Esophagus muscularis mucosa (tissue), 3 donors: ENCODE measurements around the gene LIPA.

ENCODE experiments used
- EP300 ChIP-seq: sonication (generic); formaldehyde crosslinking; IDR thresholded peaks from one replicate; pipeline ENCODE4 v1.6.1; 2017; ENCODE audit warnings: antibody characterized with exemption
- TF ChIP-seq, protein P1 (sequence below), 3 experiments: fragments of 200-600 bp in 2 of 3; fragments of 450-650 bp in 1 of 3; sonication (generic) in 2 of 3; IDR thresholded peaks; one replicate each; pipeline ENCODE4 v1.5.1; 2017 to 2019; ENCODE audit warnings: antibody characterized with exemption in 3 of 3, mild to moderate bottlenecking in 2 of 3, moderate library complexity in 1 of 3

- no peak for TF ChIP-seq EP300
- TF ChIP-seq, protein P1, sequence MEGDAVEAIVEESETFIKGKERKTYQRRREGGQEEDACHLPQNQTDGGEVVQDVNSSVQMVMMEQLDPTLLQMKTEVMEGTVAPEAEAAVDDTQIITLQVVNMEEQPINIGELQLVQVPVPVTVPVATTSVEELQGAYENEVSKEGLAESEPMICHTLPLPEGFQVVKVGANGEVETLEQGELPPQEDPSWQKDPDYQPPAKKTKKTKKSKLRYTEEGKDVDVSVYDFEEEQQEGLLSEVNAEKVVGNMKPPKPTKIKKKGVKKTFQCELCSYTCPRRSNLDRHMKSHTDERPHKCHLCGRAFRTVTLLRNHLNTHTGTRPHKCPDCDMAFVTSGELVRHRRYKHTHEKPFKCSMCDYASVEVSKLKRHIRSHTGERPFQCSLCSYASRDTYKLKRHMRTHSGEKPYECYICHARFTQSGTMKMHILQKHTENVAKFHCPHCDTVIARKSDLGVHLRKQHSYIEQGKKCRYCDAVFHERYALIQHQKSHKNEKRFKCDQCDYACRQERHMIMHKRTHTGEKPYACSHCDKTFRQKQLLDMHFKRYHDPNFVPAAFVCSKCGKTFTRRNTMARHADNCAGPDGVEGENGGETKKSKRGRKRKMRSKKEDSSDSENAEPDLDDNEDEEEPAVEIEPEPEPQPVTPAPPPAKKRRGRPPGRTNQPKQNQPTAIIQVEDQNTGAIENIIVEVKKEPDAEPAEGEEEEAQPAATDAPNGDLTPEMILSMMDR (IDR thresholded peaks at IDR 0.05): no peak
Measured at GRCh38 chr10:89242345-89242684, 9.3 kb downstream of the LIPA start.
